Ammon's horn (tissue), 1 donor: Measurements from ENCODE around the gene SLU7.
A peak's percentile ranks its signal among the peaks of the same experiment; 100 is the strongest.
"Not testable (repeated sequence)": the region's sequence is repeated elsewhere in the genome, so short reads cannot be mapped to it uniquely, and the experiment has no call there.

ENCODE experiments used
- DNase-seq: peaks from one replicate; pipeline ENCODE4 v3.0.0-alpha.2; 2016; ENCODE audit warnings: low spot score

The SLU7 gene

GRCh38 chr5:160450164-160450932, 31.5 kb upstream of the SLU7 start:
- no peak for DNase-seq

DNA sequence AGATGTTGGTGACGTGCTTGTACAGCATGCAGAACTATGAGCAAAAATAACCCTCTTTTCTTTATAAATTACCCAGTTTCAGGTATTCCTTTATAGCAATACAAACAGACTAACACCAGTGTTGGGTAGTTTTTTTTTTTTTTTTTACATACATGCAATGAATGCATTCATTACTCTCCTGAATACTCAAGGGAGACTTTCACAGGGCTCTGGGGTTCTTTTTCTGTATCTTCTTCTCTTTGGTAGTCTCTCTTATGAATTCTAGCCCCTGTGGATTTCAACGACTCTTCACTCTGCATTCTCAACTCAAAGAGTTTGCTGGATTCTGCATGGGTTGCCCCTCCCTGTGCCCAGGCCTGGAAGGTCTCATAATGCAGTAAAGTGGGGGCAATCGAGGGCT, 30.6 kb upstream of the SLU7 start:
- no peak for DNase-seq

DNA sequence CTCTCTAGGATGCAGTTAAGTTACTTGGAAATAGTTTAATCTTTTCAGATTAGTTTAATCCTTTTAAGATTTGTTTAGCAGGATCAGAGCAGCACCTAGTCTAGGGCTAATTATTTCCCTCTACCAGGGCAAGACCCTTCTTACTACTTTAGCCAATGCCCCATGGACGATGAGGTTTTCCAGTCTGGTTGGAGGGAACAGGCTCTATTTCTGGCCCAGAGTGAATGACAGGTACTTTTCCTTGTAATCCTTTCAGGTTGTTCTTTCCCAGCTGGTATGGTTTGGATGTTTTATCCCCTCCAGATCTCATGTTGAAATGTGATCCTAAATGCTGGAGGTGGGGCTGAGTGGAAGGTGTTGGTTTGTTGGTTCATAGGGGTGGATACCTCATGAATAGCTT, 30.0 kb upstream of the SLU7 start:
- no peak for DNase-seq

GRCh38 chr5:160445751-160446150, 26.9 kb upstream of the SLU7 start:
- no peak for DNase-seq

DNA sequence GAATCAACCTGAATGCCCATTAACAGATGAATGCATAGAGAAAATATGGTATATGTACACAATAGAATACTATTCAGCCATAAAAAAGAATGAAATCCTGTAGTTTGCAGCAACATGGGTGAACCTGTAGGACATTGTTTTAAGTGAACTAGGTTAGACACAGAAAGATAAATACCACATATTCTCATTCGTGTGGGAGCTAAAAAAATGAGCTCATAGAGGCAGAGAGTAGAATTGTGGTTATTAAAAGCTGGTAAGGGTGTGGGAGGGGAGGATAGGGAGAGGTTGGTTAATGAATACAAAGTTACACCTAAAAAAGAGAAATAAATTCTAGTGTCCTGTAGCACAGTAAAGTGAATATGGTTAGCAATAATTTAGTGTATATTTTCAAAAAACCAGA, 26.3 kb upstream of the SLU7 start:
- no peak for DNase-seq

- no peak for DNase-seq
These were observed 25.5 kb upstream of the SLU7 start for GRCh38 chr5:160444407-160444806.

- DNase-seq, result no peak
These were observed 24.0 kb upstream of the SLU7 start for GRCh38 chr5:160442824-160443431.

GRCh38 chr5:160441311-160441781, 22.5 kb upstream of the SLU7 start:
- DNase-seq, result no peak

DNA sequence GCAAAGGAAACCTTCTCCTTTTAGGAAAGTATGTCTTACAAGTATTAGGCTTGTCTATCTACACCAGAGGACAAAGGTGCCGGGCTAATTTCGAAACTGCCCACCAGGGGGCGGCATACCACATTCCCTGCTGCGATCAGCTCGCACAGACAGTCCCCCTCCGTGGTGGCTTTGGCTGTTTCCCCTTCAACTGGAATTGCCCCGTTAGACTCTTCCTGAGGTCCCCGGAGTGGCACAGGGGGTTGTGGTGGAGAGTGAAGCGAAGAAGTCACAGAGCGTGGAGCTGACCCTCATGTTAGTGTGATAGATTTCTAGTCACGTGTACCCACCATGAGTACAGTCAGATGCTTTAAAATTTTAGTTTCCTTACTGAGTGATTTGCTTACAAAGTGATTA, 20.3 kb upstream of the SLU7 start:
- DNase-seq, result peak; percentile 86

- peak; percentile 92 for DNase-seq
These were observed 19.7 kb upstream of the SLU7 start for GRCh38 chr5:160438316-160439204.

DNA sequence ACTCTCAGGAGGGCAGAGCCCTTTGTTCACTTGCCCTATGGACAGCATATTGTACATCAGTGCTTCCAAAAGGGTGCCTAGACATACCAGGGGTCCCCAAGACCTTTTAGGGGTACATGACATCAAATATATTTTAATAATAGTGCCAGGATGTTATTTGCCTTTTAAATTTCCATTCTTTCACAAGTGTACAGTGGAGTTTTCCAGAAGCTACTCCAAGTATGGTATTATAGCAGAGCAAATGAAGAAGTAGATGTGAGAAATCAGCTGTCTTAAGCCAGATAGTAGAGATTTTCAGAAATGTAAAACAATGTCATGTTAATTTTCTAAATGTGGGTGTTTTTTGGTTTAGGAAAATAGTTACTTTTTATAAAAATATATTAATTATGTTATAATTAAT, 18.4 kb upstream of the SLU7 start:
- no peak for DNase-seq

- DNase-seq, result not testable (repeated sequence)
These were observed 17.8 kb upstream of the SLU7 start for GRCh38 chr5:160436661-160437060.

DNA sequence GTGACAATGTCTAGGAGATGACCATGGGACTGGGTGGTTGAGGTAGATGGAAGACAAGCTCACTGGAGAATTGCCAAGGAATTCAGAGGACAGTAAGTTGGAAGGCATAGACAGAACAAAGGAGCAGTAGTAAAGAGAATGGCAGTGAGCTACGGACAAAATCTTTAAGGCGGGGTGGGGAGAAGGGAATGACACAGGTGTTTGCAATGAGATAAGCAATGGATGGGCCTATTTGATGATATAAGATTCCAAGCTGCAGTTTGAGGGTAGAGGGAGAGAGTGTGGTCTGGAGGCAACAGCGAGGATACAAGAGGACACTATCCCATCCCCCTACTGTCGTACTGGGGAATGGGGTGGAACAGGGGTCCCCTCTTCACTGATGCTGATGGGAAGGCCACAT, 17.1 kb upstream of the SLU7 start:
- no peak for DNase-seq

GRCh38 chr5:160435532-160435931, 16.7 kb upstream of the SLU7 start:
- DNase-seq, result no peak

- peak; percentile 76 for DNase-seq
These were observed 15.2 kb upstream of the SLU7 start for GRCh38 chr5:160434022-160434531.

DNA sequence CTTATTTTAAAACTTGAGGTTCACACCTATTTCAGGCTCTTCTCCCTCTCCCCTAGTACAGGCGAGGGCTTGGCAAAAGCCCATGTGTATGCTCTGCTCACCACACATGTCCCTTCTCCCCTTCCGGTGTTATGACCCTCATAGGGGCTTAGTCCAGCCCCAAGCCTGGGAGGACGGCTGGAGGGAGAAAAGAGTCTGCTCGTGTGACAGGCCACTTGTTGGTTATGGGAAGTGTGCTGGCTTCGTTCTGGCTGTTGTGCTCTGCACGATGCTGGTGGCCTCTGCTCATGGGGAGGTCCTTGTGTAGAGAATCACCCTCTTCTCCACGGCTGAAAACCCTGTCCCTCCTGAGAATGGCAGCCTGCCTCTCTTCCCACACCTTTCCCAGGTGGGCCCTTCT, 13.9 kb upstream of the SLU7 start:
- no peak for DNase-seq

GRCh38 chr5:160432196-160432595, 13.3 kb upstream of the SLU7 start:
- DNase-seq, result no peak

- DNase-seq, result no peak
These were observed 8.7 kb upstream of the SLU7 start for GRCh38 chr5:160427607-160428006.

- no peak for DNase-seq
These were observed 4.2 kb upstream of the SLU7 start for GRCh38 chr5:160423099-160423498.

- DNase-seq, result peak; percentile 97
These were observed 2.9 kb upstream of the SLU7 start, which contains the start of gene PTTG1 for GRCh38 chr5:160421625-160422258. Gene PTTG1 (plus strand): TSS chr5:160421855. CDS start chr5:160422313, 458 bp downstream.

- DNase-seq, result no peak
These were observed 1.4 kb upstream of the SLU7 start for GRCh38 chr5:160420331-160420610.
